ENCODE measurements around the gene DIS3L2.
"Not testable (repeated sequence)": the region's sequence is repeated elsewhere in the genome, so short reads cannot be mapped to it uniquely, and the experiment has no call there.

The DIS3L2 gene

GRCh38 chr2:232362174-232362900, 400.8 kb downstream of the DIS3L2 start:
- no peak for DNase-seq

DNA sequence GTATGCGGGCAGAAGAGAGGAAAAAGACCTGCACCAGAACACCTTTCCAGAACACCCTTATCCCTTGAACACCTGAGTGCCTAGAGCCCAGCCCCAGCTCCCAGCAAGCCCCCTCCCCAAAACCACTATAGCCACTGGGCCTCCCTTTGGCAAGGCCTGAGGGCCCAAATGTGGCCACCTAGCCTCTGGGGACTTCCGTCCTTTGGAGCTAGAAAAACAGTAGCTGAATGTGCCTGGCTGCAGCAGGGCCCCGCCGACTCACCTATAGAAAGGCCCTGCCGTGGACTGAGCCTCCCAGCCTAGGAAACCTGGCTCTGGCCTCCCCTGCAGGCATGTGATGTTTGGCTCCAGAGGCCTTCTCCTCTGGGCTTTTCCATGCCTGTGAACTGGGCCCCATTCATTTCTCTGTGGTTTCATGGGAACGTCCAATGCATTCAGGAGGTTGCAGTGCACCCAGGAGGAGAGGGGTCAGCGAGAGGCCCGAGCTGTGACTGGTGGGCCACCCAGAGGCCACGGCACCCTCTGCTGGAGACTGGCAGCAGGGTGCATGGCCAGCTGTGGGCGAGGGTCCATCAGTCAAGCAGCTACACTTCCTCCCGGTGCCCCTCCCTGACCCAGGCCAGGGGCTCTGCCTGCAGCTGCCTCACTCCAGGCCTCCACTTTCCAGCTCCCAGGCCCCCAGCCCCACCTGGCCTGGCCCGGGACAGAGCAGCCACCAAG, 401.7 kb downstream of the DIS3L2 start:
- DNase-seq: not testable (repeated sequence)

- DNase-seq: peak in 1 of 2 experiments; percentile 42
Measured at GRCh38 chr2:232363784-232364615, 402.5 kb downstream of the DIS3L2 start.

DNA sequence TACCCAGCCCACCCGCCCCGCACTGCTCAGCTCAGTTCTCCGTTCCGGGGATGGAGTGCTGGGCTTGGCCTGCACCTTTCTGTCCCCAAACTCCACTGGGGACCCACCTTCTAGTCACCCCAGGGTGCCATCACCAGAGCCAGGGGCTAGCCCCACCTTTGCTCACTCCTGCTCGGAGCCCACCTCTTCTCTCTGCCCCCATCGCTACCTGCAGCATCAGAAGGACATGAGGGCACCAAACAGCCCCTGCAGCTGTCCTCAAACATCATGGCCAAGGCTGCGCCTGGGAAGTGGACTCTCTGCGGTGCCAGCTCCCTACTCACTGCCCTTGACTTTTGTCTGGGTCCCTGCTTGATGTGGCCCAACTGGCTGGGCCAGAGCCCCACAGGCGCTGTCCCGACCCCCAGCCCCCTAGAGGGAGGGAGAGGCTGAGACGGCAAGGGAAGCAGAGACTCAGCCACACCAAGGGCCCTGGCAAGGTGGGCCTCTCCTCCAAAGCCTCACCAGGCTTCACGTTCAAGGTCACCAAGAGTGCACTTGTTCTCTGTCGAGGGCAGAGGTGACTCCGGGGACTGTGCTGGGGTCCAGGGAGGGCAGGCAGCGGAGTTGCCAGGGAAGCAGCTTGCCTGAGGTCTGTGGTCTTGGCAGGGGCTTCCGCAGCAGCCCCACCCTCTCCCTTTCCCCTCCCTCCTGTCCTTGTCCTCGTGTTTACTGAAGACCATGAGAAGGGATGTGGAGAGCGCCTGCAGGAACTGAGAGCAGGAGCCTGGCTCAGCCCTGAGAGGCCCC, 403.5 kb downstream of the DIS3L2 start:
- DNase-seq: not testable (repeated sequence)

DNA sequence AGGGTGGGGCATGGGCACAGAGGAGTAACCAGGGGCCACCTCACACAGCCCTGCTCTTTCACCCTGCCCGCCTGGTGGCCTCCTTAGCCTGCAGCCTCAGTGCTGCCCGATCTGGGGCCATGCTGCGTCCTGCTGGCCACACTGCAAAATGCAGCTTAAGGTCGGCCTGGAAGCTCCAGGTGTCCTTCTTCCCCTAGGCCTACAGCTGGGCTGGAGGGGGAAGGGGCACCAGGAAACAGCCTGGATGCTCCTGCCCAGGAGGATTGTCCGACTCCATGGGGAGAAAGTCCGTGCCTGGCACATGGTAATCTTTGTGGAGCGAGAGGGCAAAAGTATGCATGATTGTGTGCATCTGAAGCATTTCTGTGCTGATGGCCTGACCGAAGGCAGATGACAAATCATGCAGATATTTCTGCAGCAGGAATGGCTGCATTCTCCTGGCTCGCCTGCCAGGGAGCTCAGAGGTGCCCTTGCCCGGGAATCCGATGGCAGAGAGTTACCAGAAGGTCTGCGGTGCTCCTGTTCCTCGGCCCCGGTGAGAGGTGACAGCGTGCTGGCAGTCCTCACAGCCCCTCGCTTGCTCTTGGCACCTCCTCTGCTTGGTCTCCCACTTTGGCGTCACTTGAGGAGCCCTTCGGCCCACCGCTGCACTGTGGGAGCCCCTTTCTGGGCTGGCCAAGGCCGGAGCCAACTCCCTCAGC, 404.3 kb downstream of the DIS3L2 start:
- no peak for DNase-seq

DNA sequence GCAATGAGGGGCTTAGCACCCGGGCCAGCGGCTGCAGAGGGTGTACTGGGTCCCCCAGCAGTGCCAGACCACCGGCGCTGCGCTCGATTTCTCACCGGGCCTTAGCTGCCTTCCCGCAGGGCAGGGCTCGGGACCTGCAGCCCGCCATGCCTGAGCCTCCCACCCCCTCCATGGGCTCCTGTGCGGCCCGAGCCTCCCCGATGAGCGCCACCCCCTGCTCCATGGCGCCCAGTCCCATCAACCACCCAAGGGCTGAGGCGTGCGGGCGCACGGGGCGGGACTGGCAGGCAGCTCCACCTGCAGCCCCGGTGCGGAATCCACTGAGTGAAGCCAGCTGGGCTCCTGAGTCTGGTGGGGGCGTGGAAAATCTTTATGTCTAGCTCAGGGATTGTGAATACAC, 404.9 kb downstream of the DIS3L2 start:
- not testable (repeated sequence) for DNase-seq

DNA sequence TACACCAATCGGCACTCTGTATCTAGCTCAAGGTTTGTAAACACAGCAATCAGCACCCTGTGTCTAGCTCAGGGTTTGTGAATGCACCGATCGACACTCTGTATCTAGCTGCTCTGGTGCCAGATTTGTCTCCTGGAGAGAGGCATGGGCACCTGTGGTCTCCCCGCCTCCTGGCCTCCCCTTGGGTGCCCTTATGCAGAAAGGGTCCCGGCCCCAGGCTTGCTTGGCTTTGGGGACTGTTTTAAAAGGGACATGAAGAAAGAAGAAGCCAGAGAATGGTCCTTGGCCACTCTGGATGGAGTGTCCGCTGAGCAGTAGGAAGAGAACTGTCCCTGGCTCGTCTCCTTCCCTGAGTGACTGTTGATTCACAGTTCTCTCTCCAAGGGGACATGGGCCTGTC, 405.5 kb downstream of the DIS3L2 start:
- no peak for DNase-seq

- DNase-seq: no peak
Measured at GRCh38 chr2:232367591-232368233, 406.2 kb downstream of the DIS3L2 start.

DNA sequence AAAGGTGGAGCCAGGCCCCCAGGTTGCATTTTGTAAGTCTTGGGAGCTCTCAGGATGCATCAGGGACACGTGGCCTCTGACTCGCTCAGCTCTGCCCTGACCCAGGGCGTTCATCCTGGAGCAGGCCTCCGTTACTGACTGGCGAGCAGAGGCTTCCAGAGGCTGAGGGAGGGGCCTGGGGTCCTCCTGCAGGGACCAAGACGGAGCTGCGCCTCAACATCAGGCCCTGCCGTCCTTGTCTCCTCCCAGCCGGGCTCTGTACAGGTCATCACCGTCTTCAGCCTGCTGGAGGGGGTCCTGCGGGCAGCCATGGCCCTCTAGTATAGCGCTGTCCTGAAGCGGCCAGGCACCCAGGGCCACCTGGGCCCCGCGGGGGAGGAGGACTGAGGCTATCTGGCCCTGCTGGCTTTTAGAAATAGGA, 406.8 kb downstream of the DIS3L2 start:
- no peak for DNase-seq

DNA sequence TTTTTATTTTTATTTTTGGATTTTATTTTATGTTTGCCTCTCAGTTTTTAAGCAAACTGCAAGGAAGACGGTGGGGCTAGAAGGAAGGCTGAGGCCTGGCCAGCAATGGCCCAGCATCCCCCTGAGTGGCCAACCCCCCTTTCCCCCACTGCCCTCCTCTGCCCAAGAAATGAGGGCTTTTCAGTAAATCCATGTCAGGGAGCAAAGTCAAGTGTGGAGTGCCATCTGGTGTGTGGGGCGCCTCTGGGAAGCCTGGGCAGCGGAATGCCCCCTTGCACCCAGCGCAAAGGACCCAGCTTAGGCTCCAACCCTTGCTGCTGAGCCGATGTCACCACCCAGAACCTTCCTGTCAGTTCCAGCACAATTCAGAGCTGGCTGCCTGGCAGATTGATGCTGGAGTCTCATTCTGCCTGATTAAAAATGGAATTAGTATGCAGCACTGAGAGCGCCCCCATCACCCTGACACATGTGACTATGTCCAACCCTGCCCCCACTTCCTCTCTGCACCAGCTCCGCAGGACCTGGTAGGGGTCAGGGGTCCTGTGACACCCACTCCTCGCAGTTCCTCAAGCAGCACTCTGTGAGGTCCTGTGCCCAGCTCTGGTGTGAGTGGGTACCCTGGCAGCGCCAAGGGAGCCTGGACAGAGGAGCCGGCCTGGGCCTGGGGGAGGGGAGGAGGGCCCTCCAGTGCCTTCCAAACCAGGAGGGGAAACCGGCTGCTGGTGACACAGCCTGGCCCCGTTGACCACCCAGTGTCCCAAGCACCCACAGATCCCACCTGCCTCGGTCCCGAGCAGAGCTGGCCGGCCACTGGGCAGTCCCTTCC, 407.8 kb downstream of the DIS3L2 start:
- no peak for DNase-seq

DNA sequence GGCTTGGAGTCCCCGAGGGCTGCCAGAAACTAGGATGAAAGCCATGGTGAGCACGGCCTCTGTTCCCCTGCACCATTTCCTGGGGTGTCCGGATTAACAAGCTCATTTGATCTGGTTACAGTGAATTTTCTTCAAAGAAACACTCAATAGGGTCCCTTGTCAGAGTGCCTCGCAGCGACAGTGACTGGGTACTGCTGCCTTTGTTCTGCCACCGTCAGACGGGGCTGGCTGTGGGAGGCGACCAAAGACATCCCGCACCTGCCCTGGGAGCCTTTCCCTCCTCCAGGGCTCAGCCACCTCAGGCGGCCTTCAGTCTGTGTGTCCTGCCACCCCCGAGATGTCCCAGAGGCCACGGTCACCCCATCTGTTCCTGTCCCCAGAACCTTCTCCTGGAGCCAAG, 408.5 kb downstream of the DIS3L2 start:
- not testable (repeated sequence) for DNase-seq

GRCh38 chr2:232372231-232373208, 411.0 kb downstream of the DIS3L2 start:
- peak in 1 of 2 experiments; percentile 11 for DNase-seq

DNA sequence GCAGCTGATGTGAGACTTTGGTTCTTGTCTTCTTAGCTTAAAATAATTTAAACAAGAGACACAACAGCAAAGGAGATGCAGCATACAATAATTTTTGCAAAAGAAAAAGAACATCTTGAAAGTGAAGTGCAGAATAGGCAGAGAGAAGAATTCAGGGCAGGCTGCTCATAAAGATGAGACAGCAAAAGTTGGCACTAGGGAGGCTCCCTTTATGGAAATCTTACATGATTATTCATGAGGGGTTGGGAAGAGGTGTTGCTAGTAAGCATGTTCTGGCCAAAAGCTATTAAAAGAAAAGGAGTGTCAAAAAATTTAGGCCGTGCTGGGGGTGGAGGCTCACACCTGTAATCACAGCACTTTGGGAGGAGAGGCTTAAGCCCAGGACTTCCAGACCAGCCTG, 412.8 kb downstream of the DIS3L2 start:
- no peak for DNase-seq

GRCh38 chr2:232375164-232375563, 413.7 kb downstream of the DIS3L2 start:
- no peak for DNase-seq

DNA sequence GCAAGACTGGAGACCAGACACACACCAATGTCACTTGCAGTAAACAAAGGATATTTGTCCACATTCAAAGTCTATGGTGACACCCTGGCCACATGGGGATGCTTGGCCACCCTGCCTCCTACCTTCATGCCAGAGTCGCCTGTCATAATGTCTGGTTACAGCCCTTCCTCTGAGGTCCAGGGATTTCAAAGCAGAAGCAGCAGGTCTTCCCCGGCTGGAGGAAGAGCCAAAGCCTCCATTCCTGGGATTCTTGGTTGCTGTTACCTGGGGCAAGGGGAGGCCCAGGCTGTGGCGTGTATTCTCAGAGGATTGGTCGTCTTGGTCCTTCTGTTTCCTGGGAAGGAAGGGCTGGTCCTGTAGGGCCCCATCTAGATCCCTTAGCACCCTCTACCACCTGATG, 414.7 kb downstream of the DIS3L2 start:
- peak in 1 of 2 experiments; percentile 3 for DNase-seq

- no peak for DNase-seq
Measured at GRCh38 chr2:232376713-232377112, 415.2 kb downstream of the DIS3L2 start.

- no peak for DNase-seq
Measured at GRCh38 chr2:232377319-232377718, 415.8 kb downstream of the DIS3L2 start.

- peak in 1 of 2 experiments; percentile 1 for DNase-seq
Measured at GRCh38 chr2:232377841-232378734, 416.6 kb downstream of the DIS3L2 start.

Data from activated T-cell treated with anti-CD3 and anti-CD28 coated beads, Interleukin-2, amount 50 U/mL, for 48 hours (primary cell).